ENCODE results near the gene CEPT1. TPM values are rescaled to one million over a fixed set of nuclear protein-coding genes. Genes with fewer than 3 reads are reported as not detected.
"Not testable (repeated sequence)": the region's sequence is repeated elsewhere in the genome, so short reads cannot be mapped to it uniquely, and the experiment has no call there.

The CEPT1 gene
- total RNA-seq, 1 experiment from 2014 or later = 34.2 TPM

DNA sequence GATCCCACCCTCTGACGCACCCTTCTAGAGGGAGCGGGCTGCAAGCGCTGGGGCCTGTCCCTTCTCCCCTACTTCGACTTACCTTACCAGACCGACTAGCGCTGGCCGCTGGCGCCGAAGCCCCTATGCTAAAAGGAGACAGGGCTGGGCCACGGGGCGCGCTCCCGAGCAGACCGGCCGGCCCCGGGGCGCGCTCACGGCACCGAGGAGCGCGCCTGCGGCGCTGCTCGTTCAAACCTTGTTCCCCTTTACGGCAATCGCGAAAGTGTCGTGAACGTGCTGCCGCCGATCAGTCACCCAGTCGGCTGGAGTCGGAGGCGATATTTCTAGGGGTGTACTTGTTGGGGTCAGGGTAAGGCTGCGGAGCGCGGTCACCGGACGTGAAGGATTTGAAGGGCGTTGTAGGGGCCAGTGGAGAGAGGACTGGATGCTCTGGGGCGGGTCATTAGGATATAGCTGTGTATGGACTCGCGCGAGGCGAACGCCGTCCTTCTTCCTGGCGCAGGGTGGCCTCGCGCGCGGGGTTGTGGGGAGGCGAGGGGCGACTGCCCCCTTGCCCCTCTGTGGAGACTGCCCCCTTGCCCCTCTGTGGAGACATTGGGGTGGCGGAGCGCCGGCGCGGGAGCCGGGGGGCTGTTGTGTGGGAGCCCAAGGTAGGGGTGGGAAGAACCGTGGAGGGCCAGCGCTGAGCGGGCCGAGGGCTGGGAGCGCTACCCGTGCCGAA, at the start of gene CEPT1, which contains the start of gene DRAM2 (continued):
- TF ChIP-seq EZH2 (IDR thresholded peaks at IDR 0.05) = no peak
- no peak for TF ChIP-seq TCF7L2 (IDR thresholded peaks at IDR 0.05; ENCODE audit: borderline replicate concordance, extremely low read depth, insufficient read depth, insufficient read length)
- peak; percentile 28; the same call in 1 of the 2 replicates for TF ChIP-seq ZFX (IDR thresholded peaks at IDR 0.05)
- peak; percentile 94 for TF ChIP-seq POLR2A (IDR thresholded peaks at IDR 0.05; ENCODE audit: borderline replicate concordance, extremely low read depth, insufficient read depth, insufficient read length)
- TF ChIP-seq, protein P1, sequence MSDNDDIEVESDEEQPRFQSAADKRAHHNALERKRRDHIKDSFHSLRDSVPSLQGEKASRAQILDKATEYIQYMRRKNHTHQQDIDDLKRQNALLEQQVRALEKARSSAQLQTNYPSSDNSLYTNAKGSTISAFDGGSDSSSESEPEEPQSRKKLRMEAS (IDR thresholded peaks at IDR 0.05) = no peak; the same call in 1 of the 2 replicates

DNA sequence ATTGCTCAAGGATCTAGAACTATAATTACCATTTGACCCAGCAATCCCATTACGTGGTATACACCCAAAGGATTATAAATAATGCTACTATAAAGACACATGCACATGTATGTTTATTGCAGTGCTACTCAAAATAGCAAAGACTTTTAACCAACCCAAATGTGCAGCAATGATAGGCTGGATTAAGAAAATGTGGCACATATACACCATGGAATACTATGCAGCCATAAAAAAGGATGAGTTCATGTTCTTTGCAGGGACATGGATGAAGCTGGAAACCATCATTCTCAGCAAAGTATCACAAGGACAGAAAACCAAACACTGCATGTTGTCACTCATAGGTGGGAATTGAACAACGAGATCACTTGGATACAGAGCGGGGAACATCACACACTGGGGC, 44.6 kb upstream of the CEPT1 start:
- H3K4me2 ChIP-seq (ENCODE audit: low read length); DNase-seq (ENCODE audit: low read depth, low spot score); H3K9me3 ChIP-seq (ENCODE audit: control insufficient read depth in 1 of 2, insufficient read depth in 1 of 2, low read depth in 1 of 2, low read length in 2 of 2); H2AFZ ChIP-seq (ENCODE audit: low read depth, low read length, poor library complexity, severe bottlenecking); H3K4me1 ChIP-seq (ENCODE audit: control insufficient read depth in 1 of 2, insufficient read depth in 2 of 2, low read length in 2 of 2); RAD21 ChIA-PET (ENCODE audit: low non-redundant PET in 1 of 2, low total read pairs in 2 of 2, uncharacterized antibody in 2 of 2, unreplicated experiment in 2 of 2); intact Hi-C loops (cut with micrococcal nuclease); CTCF ChIA-PET; ATAC-seq; H3K36me3 ChIP-seq (ENCODE audit: control insufficient read depth in 1 of 2, insufficient read depth in 2 of 2, low read length in 2 of 2); H4K20me1 ChIP-seq (ENCODE audit: insufficient read depth); H3K27me3 ChIP-seq (ENCODE audit: insufficient read depth, low read length); H3K27ac ChIP-seq (ENCODE audit: low read depth, low read length); BruUV-seq (replicated peaks); H3K79me2 ChIP-seq (ENCODE audit: insufficient read depth, low read length); H3K9ac ChIP-seq (ENCODE audit: low read length); POLR2A ChIA-PET; H3K4me3 ChIP-seq (replicated peaks in 1 of 2; ENCODE audit: low read depth in 1 of 2, low read length in 2 of 2); H3K9me2 ChIP-seq (ENCODE audit: insufficient read depth): not testable (repeated sequence)

DNA sequence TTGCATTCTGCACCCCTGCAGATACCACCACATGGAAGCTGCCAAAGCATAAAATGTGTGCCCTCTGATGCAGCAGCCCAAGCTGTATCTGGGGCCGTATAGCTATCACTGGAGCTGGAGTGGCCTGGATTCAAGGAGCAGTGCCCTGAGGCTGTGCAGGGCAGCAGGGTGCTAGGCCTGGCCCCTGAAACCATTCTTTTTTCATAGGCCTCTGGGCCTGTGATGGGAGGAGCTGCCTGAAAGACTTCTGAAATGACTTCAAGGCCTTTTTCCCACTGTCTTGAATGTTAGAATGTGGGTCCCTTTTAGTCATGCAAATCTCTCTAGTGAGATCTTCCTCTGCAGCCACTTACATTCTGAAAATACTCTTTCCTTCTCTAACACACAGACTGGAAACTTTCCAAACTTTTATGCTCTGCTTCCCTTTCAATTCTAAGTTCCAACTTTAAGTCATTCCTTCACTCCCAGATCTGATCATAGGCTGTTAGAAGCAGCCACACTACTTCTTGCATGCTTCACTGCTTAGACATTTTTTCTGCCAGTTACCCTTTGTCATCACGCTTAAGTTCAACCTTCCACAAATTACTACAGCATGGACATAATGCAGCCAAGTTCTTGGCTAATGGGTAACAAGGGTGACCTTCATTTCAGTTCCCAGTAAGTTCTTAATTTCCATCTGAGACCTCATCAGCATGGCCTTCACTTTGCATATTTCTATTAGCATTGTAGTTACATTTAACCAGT, 42.5 kb upstream of the CEPT1 start:
- no peak for DNase-seq (ENCODE audit: low read depth, low spot score)
- H3K4me1 ChIP-seq (ENCODE audit: control insufficient read depth in 1 of 2, insufficient read depth in 2 of 2, low read length in 2 of 2) = peaks cover 2 to 9% of the 10 kb centered on the region in 2 experiments; a peak in 2 of 4 replicates
- no peaks in the 10 kb centered on the region for H3K9me2 ChIP-seq (ENCODE audit: insufficient read depth)
- no peak overlapping the region for H3K4me2 ChIP-seq (ENCODE audit: low read length)
- no peaks in the 10 kb centered on the region for H3K9me3 ChIP-seq (ENCODE audit: control insufficient read depth in 1 of 2, insufficient read depth in 1 of 2, low read depth in 1 of 2, low read length in 2 of 2)
- no peaks in the 10 kb centered on the region for H3K27me3 ChIP-seq (ENCODE audit: insufficient read depth, low read length)
- no peak overlapping the region for H2AFZ ChIP-seq (ENCODE audit: low read depth, low read length, poor library complexity, severe bottlenecking)
- H4K20me1 ChIP-seq (ENCODE audit: insufficient read depth) = no peaks in the 10 kb centered on the region
- TF ChIP-seq JUND (IDR thresholded peaks at IDR 0.05) (no peak), EZH2phosphoT487 (IDR thresholded peaks at IDR 0.05; ENCODE audit: borderline replicate concordance) (no peak), EGR1 (IDR thresholded peaks at IDR 0.05; ENCODE audit: low read depth) (no peak), ZNF274 (IDR thresholded peaks at IDR 0.05; ENCODE audit: low read depth, low read length) (no peak), YY1 (IDR thresholded peaks at IDR 0.05; ENCODE audit: extremely low read depth, insufficient replicate concordance, low read depth, low read length) (no peak), POLR2A (IDR thresholded peaks at IDR 0.05; ENCODE audit: borderline replicate concordance, extremely low read depth, insufficient read depth, insufficient read length) (no peak), CEBPB (IDR thresholded peaks at IDR 0.05; ENCODE audit: low read depth) (no peak), FOSL1 (IDR thresholded peaks at IDR 0.05; ENCODE audit: low read depth) (no peak), EZH2 (IDR thresholded peaks at IDR 0.05) (no peak), SIN3A (IDR thresholded peaks at IDR 0.05; ENCODE audit: low read depth) (no peak)
- TF ChIP-seq, protein P2, sequence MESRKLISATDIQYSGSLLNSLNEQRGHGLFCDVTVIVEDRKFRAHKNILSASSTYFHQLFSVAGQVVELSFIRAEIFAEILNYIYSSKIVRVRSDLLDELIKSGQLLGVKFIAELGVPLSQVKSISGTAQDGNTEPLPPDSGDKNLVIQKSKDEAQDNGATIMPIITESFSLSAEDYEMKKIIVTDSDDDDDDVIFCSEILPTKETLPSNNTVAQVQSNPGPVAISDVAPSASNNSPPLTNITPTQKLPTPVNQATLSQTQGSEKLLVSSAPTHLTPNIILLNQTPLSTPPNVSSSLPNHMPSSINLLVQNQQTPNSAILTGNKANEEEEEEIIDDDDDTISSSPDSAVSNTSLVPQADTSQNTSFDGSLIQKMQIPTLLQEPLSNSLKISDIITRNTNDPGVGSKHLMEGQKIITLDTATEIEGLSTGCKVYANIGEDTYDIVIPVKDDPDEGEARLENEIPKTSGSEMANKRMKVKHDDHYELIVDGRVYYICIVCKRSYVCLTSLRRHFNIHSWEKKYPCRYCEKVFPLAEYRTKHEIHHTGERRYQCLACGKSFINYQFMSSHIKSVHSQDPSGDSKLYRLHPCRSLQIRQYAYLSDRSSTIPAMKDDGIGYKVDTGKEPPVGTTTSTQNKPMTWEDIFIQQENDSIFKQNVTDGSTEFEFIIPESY (IDR thresholded peaks at IDR 0.05; ENCODE audit: extremely low read depth, insufficient replicate concordance, low read length) = no peak
- ATAC-seq = no peak
- no peak overlapping the region for H3K27ac ChIP-seq (ENCODE audit: low read depth, low read length)
- intact Hi-C loops (cut with micrococcal nuclease) = no loop called here
- no peak overlapping the region for H3K4me3 ChIP-seq (replicated peaks in 1 of 2; ENCODE audit: low read depth in 1 of 2, low read length in 2 of 2)
- ChIA-PET RAD21 (ENCODE audit: low non-redundant PET in 1 of 2, low total read pairs in 2 of 2, uncharacterized antibody in 2 of 2, unreplicated experiment in 2 of 2) (no interaction called here), POLR2A (no interaction called here), CTCF (no interaction called here)
- H3K79me2 ChIP-seq (ENCODE audit: insufficient read depth, low read length) = no peaks in the 10 kb centered on the region
- BruUV-seq (replicated peaks) = no TSS peak
- H3K9ac ChIP-seq (ENCODE audit: low read length) = no peak overlapping the region
- H3K36me3 ChIP-seq (ENCODE audit: control insufficient read depth in 1 of 2, insufficient read depth in 2 of 2, low read length in 2 of 2) = no peaks in the 10 kb centered on the region
